Activated naive CD4-positive, alpha-beta T cell treated with anti-CD3 and anti-CD28 coated beads for 36 hours (primary cell): ENCODE data around the gene VPS13D. TPM values are rescaled to one million over a fixed set of nuclear protein-coding genes. Genes with fewer than 3 reads are reported as not detected.

Source experiments
- CTCF ChIA-PET: fragments of 350-600 bp; sonication (Branson Sonifier 250); formaldehyde crosslinking; loops from one replicate; lab custom pipeline; 2021; ENCODE audit warnings: antibody characterized with exemption; lab: Charles Lee
- DNase-seq: peaks from one replicate; pipeline ENCODE4 v3.0.0-alpha.2; 2020
- H3K27ac Mint-ChIP-seq: one replicate; pipeline ENCODE4 v1.8.0; 2021; ENCODE audit warnings: mild to moderate bottlenecking, mixed read lengths
- H3K27me3 Mint-ChIP-seq: one replicate; pipeline ENCODE4 v1.8.0; 2021; ENCODE audit warnings: low read depth, mixed read lengths
- H3K36me3 Mint-ChIP-seq: one replicate; pipeline ENCODE4 v1.8.0; 2021; ENCODE audit warnings: low read depth, mixed read lengths
- H3K4me1 Mint-ChIP-seq: one replicate; pipeline ENCODE4 v1.8.0; 2021; ENCODE audit warnings: low read depth, mixed read lengths
- H3K4me3 Mint-ChIP-seq: one replicate; pipeline ENCODE4 v1.8.0; 2021; ENCODE audit warnings: mild to moderate bottlenecking, moderate library complexity, mixed read lengths
- H3K9me3 Mint-ChIP-seq: one replicate; pipeline ENCODE4 v1.8.0; 2021; ENCODE audit warnings: mixed read lengths
- intact Hi-C: fragments of 100-400 bp; cut with micrococcal nuclease; formaldehyde crosslinking; loops from one replicate; pipeline ENCODE4 v1.15.1; 2023
- total RNA-seq, 2 experiments: library from RNA; stranded (reverse); gene quantifications; one replicate each; pipeline ENCODE4 v1.2.3, GENCODE V29; 2021

VPS13D gene
- total RNA-seq, 2 experiments from 2014 or later = 20.0 to 23.3 TPM

- DNase-seq = no peak
- Mint-ChIP-seq H3K4me3 (no peak overlapping the region), H3K36me3 (peaks cover 17% of the 10 kb centered on the region), H3K27ac (no peak overlapping the region), H3K27me3 (no peaks in the 10 kb centered on the region), H3K9me3 (no peaks in the 10 kb centered on the region), H3K4me1 (peaks cover 49% of the 10 kb centered on the region)
- intact Hi-C loops = no loop called here
- CTCF ChIA-PET = no interaction called here
Measured at GRCh38 chr1:12482988-12483387, 253.2 kb downstream of the VPS13D start.

GRCh38 chr1:12485231-12486058 is 255.6 kb downstream of the VPS13D start:
- intact Hi-C loops = no loop called here
- peaks cover 24% of the 10 kb centered on the region for H3K4me1 Mint-ChIP-seq
- H3K27ac Mint-ChIP-seq = no peak overlapping the region
- no peaks in the 10 kb centered on the region for H3K27me3 Mint-ChIP-seq
- H3K36me3 Mint-ChIP-seq = peaks cover 16% of the 10 kb centered on the region
- no peak overlapping the region for H3K4me3 Mint-ChIP-seq
- H3K9me3 Mint-ChIP-seq = no peaks in the 10 kb centered on the region
- no peak for DNase-seq
- CTCF ChIA-PET = interaction anchor here (0.6 kb wide), 1 partner anchor 27 kb away, joined by 3 read pairs; no protein-coding TSS in a partner anchor

GRCh38 chr1:12486059-12486341 is 256.2 kb downstream of the VPS13D start:
- Mint-ChIP-seq H3K27ac (no peak overlapping the region), H3K27me3 (no peaks in the 10 kb centered on the region), H3K9me3 (no peaks in the 10 kb centered on the region)

GRCh38 chr1:12486401-12487005 is 256.7 kb downstream of the VPS13D start:
- peaks cover 17% of the 10 kb centered on the region for H3K36me3 Mint-ChIP-seq
- no peak for DNase-seq
- peaks cover 14% of the 10 kb centered on the region for H3K4me1 Mint-ChIP-seq
- CTCF ChIA-PET = no interaction called here
- H3K27me3 Mint-ChIP-seq = no peaks in the 10 kb centered on the region
- H3K27ac Mint-ChIP-seq = no peak overlapping the region
- intact Hi-C loops = no loop called here
- no peak overlapping the region for H3K4me3 Mint-ChIP-seq
- no peaks in the 10 kb centered on the region for H3K9me3 Mint-ChIP-seq

More at GRCh38 chr1:12486059-12486341, 256.2 kb downstream of the VPS13D start:
- intact Hi-C loops = no loop called here
- Mint-ChIP-seq H3K4me1 (peaks cover 19% of the 10 kb centered on the region), H3K4me3 (no peak overlapping the region), H3K36me3 (peaks cover 16% of the 10 kb centered on the region)
- DNase-seq = no peak
- CTCF ChIA-PET = no interaction called here

- Mint-ChIP-seq H3K4me3 (no peak overlapping the region), H3K9me3 (no peaks in the 10 kb centered on the region), H3K27me3 (no peaks in the 10 kb centered on the region), H3K27ac (no peak overlapping the region), H3K36me3 (peaks cover 19% of the 10 kb centered on the region), H3K4me1 (peaks cover 6% of the 10 kb centered on the region)
- DNase-seq = no peak
- intact Hi-C loops = no loop called here
- CTCF ChIA-PET = interaction anchor here (1.2 kb wide), 1 partner anchor 9 kb away, joined by 6 read pairs; no protein-coding TSS in a partner anchor
Measured at GRCh38 chr1:12487520-12487919, 257.7 kb downstream of the VPS13D start.

GRCh38 chr1:12488666-12489354 is 259.0 kb downstream of the VPS13D start:
- no peak for DNase-seq
- intact Hi-C loops = no loop called here
- CTCF ChIA-PET = interaction anchor here (0.6 to 1.2 kb wide), 2 partner anchors 10 to 67 kb away, joined by 4 to 6 read pairs; no protein-coding TSS in a partner anchor
- no peak overlapping the region for H3K27ac Mint-ChIP-seq
- H3K9me3 Mint-ChIP-seq = no peaks in the 10 kb centered on the region
- H3K4me1 Mint-ChIP-seq = peaks cover 3% of the 10 kb centered on the region
- peaks cover 23% of the 10 kb centered on the region for H3K36me3 Mint-ChIP-seq
- H3K4me3 Mint-ChIP-seq = no peak overlapping the region
- no peaks in the 10 kb centered on the region for H3K27me3 Mint-ChIP-seq

GRCh38 chr1:12490532-12491142 is 260.8 kb downstream of the VPS13D start:
- intact Hi-C loops = no loop called here
- H3K36me3 Mint-ChIP-seq = peaks cover 18% of the 10 kb centered on the region
- H3K4me3 Mint-ChIP-seq = no peak overlapping the region
- CTCF ChIA-PET = no interaction called here
- H3K9me3 Mint-ChIP-seq = no peaks in the 10 kb centered on the region
- H3K4me1 Mint-ChIP-seq = peaks cover 5% of the 10 kb centered on the region
- no peak overlapping the region for H3K27ac Mint-ChIP-seq
- no peak for DNase-seq
- H3K27me3 Mint-ChIP-seq = no peaks in the 10 kb centered on the region

- intact Hi-C loops = no loop called here
- CTCF ChIA-PET = no interaction called here
- no peak for DNase-seq
- Mint-ChIP-seq H3K36me3 (peaks cover 12% of the 10 kb centered on the region), H3K27me3 (no peaks in the 10 kb centered on the region), H3K27ac (no peak overlapping the region), H3K9me3 (no peaks in the 10 kb centered on the region), H3K4me1 (peaks cover 12% of the 10 kb centered on the region), H3K4me3 (no peak overlapping the region)
Measured at GRCh38 chr1:12491656-12492055, 261.8 kb downstream of the VPS13D start.

- H3K27ac Mint-ChIP-seq = peak overlapping the region; percentile 13
- no peaks in the 10 kb centered on the region for H3K9me3 Mint-ChIP-seq
- intact Hi-C loops = no loop called here
- H3K4me3 Mint-ChIP-seq = no peak overlapping the region
- peaks cover 20% of the 10 kb centered on the region for H3K4me1 Mint-ChIP-seq
- CTCF ChIA-PET = no interaction called here
- H3K27me3 Mint-ChIP-seq = no peaks in the 10 kb centered on the region
- peaks cover 31% of the 10 kb centered on the region for H3K36me3 Mint-ChIP-seq
- no peak for DNase-seq
Measured at GRCh38 chr1:12495725-12496124, 265.9 kb downstream of the VPS13D start.

- Mint-ChIP-seq H3K4me1 (peaks cover 23% of the 10 kb centered on the region), H3K9me3 (no peaks in the 10 kb centered on the region), H3K36me3 (peaks cover 31% of the 10 kb centered on the region), H3K27me3 (no peaks in the 10 kb centered on the region), H3K4me3 (no peak overlapping the region), H3K27ac (no peak overlapping the region)
- intact Hi-C loops = no loop called here
- DNase-seq = no peak
- CTCF ChIA-PET = no interaction called here
Measured at GRCh38 chr1:12496154-12496961, 266.5 kb downstream of the VPS13D start.

GRCh38 chr1:12499539-12500240 is 269.9 kb downstream of the VPS13D start:
- intact Hi-C loops = no loop called here
- H3K27ac Mint-ChIP-seq = no peak overlapping the region
- peaks cover 45% of the 10 kb centered on the region for H3K4me1 Mint-ChIP-seq
- H3K27me3 Mint-ChIP-seq = no peaks in the 10 kb centered on the region
- H3K9me3 Mint-ChIP-seq = no peaks in the 10 kb centered on the region
- peaks cover 23% of the 10 kb centered on the region for H3K36me3 Mint-ChIP-seq
- H3K4me3 Mint-ChIP-seq = no peak overlapping the region
- CTCF ChIA-PET = no interaction called here
- no peak for DNase-seq
